A549 (cell line): ENCODE data around the gene SLC9A3. TPM values are rescaled to one million over a fixed set of nuclear protein-coding genes. Genes with fewer than 3 reads are reported as not detected.
A peak's percentile ranks its signal among the peaks of the same experiment; 100 is the strongest.

Experiments used
- ATAC-seq, 2 experiments: fragments of 200-7000 bp in 1 of 2; fragments of >200 bp in 1 of 2; cut with Nextera tagmentation in 1 of 2; cut with Tn5 transposase in 1 of 2; 3 replicates each; pipeline versions ENCODE4 v1.8.0 to v1.9.1; 2018 to 2020; ENCODE audit warnings: mild to moderate bottlenecking in 1 of 2, moderate library complexity in 1 of 2
- CTCF ChIA-PET: fragments of 300-600 bp; sonication (Branson Sonifier 250); formaldehyde crosslinking; extraction: SDS; loops from one replicate; lab custom pipeline; 2021; ENCODE audit warnings: antibody characterized with exemption, inconsistent platforms; lab: Yijun Ruan, JAX
- POLR2A ChIA-PET: fragments of 350-600 bp; formaldehyde crosslinking; extraction: SDS; loops from one replicate; lab custom pipeline; 2021; ENCODE audit warnings: antibody characterized with exemption, inconsistent platforms; lab: Yijun Ruan, JAX
- DNase-seq, 2 experiments: peaks; one replicate each; pipeline versions ENCODE4 v3.0.0 to v3.0.0-alpha.2; 2011 to 2016; ENCODE audit warnings: low read depth in 1 of 2, low spot score in 1 of 2
- FAIRE-seq: peaks from 2 replicates; lab custom pipeline; 2011; peaks lifted over from hg19 to GRCh38; lab: Jason Lieb, UNC
- H3K27ac ChIP-seq, 2 experiments: fragments of >200 bp; sonication (Bioruptor Twin); formaldehyde crosslinking; 3 replicates each; pipeline ENCODE4 v1.5.1; 2016 to 2017
- H3K4me1 ChIP-seq: fragments of >200 bp; sonication (Bioruptor Twin); formaldehyde crosslinking; 3 replicates; pipeline ENCODE4 v1.6.1; 2016
- H3K4me2 ChIP-seq: fragments of >200 bp; sonication (Bioruptor Twin); formaldehyde crosslinking; 3 replicates; pipeline ENCODE4 v1.6.1; 2016
- H3K4me3 ChIP-seq: fragments of >200 bp; sonication (Bioruptor Twin); formaldehyde crosslinking; 3 replicates; pipeline ENCODE4 v1.5.1; 2016
- H3K9me3 ChIP-seq: fragments of >200 bp; sonication (Bioruptor Twin); formaldehyde crosslinking; 3 replicates; pipeline ENCODE4 v1.6.1; 2016
- CBX2 ChIP-seq: fragments of 200-600 bp; sonication (generic); IDR thresholded peaks from 2 replicates; pipeline ENCODE4 v1.6.1; 2016; ENCODE audit warnings: low read depth, mild to moderate bottlenecking, borderline replicate concordance
- CHD2 ChIP-seq: fragments of 150-350 bp; IDR thresholded peaks from 2 replicates; pipeline ENCODE4 v1.6.1; 2014; ENCODE audit warnings: low read length; ENCODE audit not compliant: partially characterized antibody
- CTCF ChIP-seq: fragments of >200 bp; sonication (Bioruptor Twin); formaldehyde crosslinking; IDR thresholded peaks from 3 replicates; pipeline ENCODE4 v1.5.1; 2016
- ELK1 ChIP-seq: fragments of 150-350 bp; IDR thresholded peaks from 2 replicates; pipeline ENCODE4 v1.6.1; 2014; ENCODE audit warnings: low read depth, mild to moderate bottlenecking, low read length
- EP300 ChIP-seq, 2 experiments: fragments of >200 bp; sonication (Bioruptor Twin); formaldehyde crosslinking; IDR thresholded peaks; 2 replicates in 1 of 2; 3 replicates in 1 of 2; pipeline ENCODE4 v1.6.1; 2016 to 2017
- ESRRA ChIP-seq: fragments of 150-350 bp; IDR thresholded peaks from 2 replicates; pipeline ENCODE4 v1.6.1; 2014; ENCODE audit warnings: mild to moderate bottlenecking, low read length, borderline replicate concordance
- FOSB ChIP-seq: fragments of 250-450 bp; sonication (Bioruptor Pico); IDR thresholded peaks from 2 replicates; pipeline ENCODE4 v1.5.0; 2020; ENCODE audit warnings: mild to moderate bottlenecking, moderate library complexity
- FOXS1 ChIP-seq: fragments of 250-450 bp; sonication (Bioruptor Pico); IDR thresholded peaks from 2 replicates; pipeline ENCODE4 v1.5.0; 2020; ENCODE audit warnings: mild to moderate bottlenecking, moderate library complexity
- HES2 ChIP-seq: fragments of >200 bp; sonication (Bioruptor Twin); formaldehyde crosslinking; IDR thresholded peaks from 2 replicates; pipeline ENCODE4 v1.6.1; 2016
- HOXA7 ChIP-seq: fragments of 250-450 bp; sonication (Bioruptor Pico); IDR thresholded peaks from 2 replicates; pipeline ENCODE4 v1.5.0; 2020; ENCODE audit warnings: mild to moderate bottlenecking, moderate library complexity
- MAFK ChIP-seq: fragments of 450-650 bp; IDR thresholded peaks from 2 replicates; pipeline ENCODE4 v1.6.1; 2014; ENCODE audit not compliant: partially characterized antibody
- MAZ ChIP-seq: fragments of 150-350 bp; IDR thresholded peaks from 2 replicates; pipeline ENCODE4 v1.6.1; 2014; ENCODE audit warnings: antibody characterized with exemption, low read depth, low read length, borderline replicate concordance
- NFE2L2 ChIP-seq: fragments of 150-350 bp; conservative IDR thresholded peaks from 2 replicates; pipeline ENCODE4 v1.6.1; 2014; ENCODE audit warnings: low read length
- PHF8 ChIP-seq: fragments of 200-600 bp; sonication (generic); IDR thresholded peaks from 2 replicates; pipeline ENCODE4 v1.6.1; 2016; ENCODE audit warnings: low read depth, mild to moderate bottlenecking, antibody characterized with exemption, moderate library complexity, borderline replicate concordance
- RAD21 ChIP-seq, 2 experiments: fragments of >200 bp in 1 of 2; sonication (Bioruptor Twin) in 1 of 2; formaldehyde crosslinking in 1 of 2; IDR thresholded peaks in 1 of 2; conservative IDR thresholded peaks in 1 of 2; 2 replicates in 1 of 2; 3 replicates in 1 of 2; pipeline ENCODE4 v1.6.1; 2012 to 2018; ENCODE audit warnings: inconsistent platforms in 1 of 2
- RARB ChIP-seq: fragments of 250-450 bp; sonication (Bioruptor Pico); IDR thresholded peaks from 2 replicates; pipeline ENCODE4 v1.8.0; 2021; ENCODE audit warnings: mild to moderate bottlenecking, moderate library complexity
- RCOR1 ChIP-seq: fragments of 150-350 bp; IDR thresholded peaks from 2 replicates; pipeline ENCODE4 v1.6.1; 2014; ENCODE audit warnings: antibody characterized with exemption, low read length, low read depth
- SMC3 ChIP-seq: fragments of >200 bp; sonication (Bioruptor Twin); formaldehyde crosslinking; IDR thresholded peaks from 3 replicates; pipeline ENCODE4 v1.6.1; 2018; ENCODE audit warnings: inconsistent platforms
- SREBF2 ChIP-seq: fragments of 450-650 bp; IDR thresholded peaks from 2 replicates; pipeline ENCODE4 v1.6.1; 2014; ENCODE audit warnings: mild to moderate bottlenecking, moderate library complexity
- TP53 ChIP-seq: fragments of 250-450 bp; sonication (Bioruptor Pico); IDR thresholded peaks from 2 replicates; pipeline ENCODE4 v1.5.0; 2021; ENCODE audit warnings: mild to moderate bottlenecking, moderate library complexity
- WGBS: methylation state at CpG from one replicate; pipeline ENCODE4 v1.1.6; 2017; ENCODE audit errors: missing lambda C conversion rate; 5-methylcytosine and 5-hydroxymethylcytosine counted together
- polyA plus RNA-seq, 4 experiments: library from polyadenylated mRNA; depleted of rRNA in 3 of 4; stranded (reverse); fragments of >200 nt; fragmentation: RNase III in 1 of 4; extraction: RNeasy Plus Mini Kit Qiagen cat#74134 plus additional on column Dnase treatment in 1 of 4; gene quantifications; 2 replicates in 3 of 4; 3 replicates in 1 of 4; pipeline ENCODE4 v1.2.3, GENCODE V29; 2011 to 2017
- TF ChIP-seq, protein P1 (sequence below): IDR thresholded peaks from 2 replicates; pipeline ENCODE4 v1.6.1; 2012
- TF ChIP-seq, protein P2 (sequence below): IDR thresholded peaks from 2 replicates; pipeline ENCODE4 v1.6.1; 2012
- TF ChIP-seq, protein P3 (sequence below): fragments of 200-600 bp; sonication (generic); IDR thresholded peaks from 2 replicates; pipeline ENCODE4 v1.6.1; 2016; ENCODE audit warnings: antibody characterized with exemption, mild to moderate bottlenecking, moderate library complexity

Gene SLC9A3
- polyA plus RNA-seq, 2 of the 4 experiments (the other 2 are of a cell fraction), result 1.3 TPM

DNA sequence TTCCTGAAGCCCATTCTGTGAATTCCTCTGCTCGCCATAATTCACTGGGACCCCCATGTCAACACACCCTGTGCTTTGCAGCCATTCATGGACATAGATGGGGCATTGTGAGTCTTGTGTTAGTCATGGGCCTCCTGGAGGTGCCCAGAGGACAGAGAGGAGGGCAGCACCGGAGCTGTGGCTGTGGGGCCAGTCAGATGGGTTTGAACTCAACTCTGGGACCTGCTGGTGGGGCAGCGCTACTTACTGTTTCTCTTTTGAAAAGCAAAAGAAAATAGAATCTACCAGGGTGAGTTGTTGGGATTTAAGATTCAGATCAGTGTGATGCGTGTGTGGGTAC, 92.6 kb downstream of the SLC9A3 start:
- no peak overlapping the region for H3K4me2 ChIP-seq
- H3K4me1 ChIP-seq, result no peaks in the 10 kb centered on the region
- FAIRE-seq, result no peak
- ChIA-PET CTCF (interaction anchor here (0.6 to 10.7 kb wide), 28 partner anchors 8 to 386 kb away, joined by 3 to 186 read pairs (median 4); partner anchors contain the start of gene AHRR), POLR2A (no interaction called here)
- no peaks in the 10 kb centered on the region for H3K9me3 ChIP-seq
- no peak for DNase-seq
- ATAC-seq, result no peak
- no peak overlapping the region for H3K4me3 ChIP-seq
- no peak overlapping the region for H3K27ac ChIP-seq
- 88% methylated on average over 4 of the region's 4 CpGs for WGBS
- no peak for TF ChIP-seq MAFK
- TF ChIP-seq ELK1, result no peak
- TF ChIP-seq NFE2L2, result no peak
- no peak for TF ChIP-seq FOXS1 (CRISPR knock-in tag)
- TF ChIP-seq, protein P1, sequence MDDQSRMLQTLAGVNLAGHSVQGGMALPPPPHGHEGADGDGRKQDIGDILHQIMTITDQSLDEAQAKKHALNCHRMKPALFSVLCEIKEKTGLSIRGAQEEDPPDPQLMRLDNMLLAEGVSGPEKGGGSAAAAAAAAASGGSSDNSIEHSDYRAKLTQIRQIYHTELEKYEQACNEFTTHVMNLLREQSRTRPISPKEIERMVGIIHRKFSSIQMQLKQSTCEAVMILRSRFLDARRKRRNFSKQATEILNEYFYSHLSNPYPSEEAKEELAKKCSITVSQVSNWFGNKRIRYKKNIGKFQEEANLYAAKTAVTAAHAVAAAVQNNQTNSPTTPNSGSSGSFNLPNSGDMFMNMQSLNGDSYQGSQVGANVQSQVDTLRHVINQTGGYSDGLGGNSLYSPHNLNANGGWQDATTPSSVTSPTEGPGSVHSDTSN, result no peak
- TF ChIP-seq RCOR1, result no peak
- no peak for TF ChIP-seq RARB (CRISPR knock-in tag)
- TF ChIP-seq MAZ, result no peak
- TF ChIP-seq HES2, result no peak

DNA sequence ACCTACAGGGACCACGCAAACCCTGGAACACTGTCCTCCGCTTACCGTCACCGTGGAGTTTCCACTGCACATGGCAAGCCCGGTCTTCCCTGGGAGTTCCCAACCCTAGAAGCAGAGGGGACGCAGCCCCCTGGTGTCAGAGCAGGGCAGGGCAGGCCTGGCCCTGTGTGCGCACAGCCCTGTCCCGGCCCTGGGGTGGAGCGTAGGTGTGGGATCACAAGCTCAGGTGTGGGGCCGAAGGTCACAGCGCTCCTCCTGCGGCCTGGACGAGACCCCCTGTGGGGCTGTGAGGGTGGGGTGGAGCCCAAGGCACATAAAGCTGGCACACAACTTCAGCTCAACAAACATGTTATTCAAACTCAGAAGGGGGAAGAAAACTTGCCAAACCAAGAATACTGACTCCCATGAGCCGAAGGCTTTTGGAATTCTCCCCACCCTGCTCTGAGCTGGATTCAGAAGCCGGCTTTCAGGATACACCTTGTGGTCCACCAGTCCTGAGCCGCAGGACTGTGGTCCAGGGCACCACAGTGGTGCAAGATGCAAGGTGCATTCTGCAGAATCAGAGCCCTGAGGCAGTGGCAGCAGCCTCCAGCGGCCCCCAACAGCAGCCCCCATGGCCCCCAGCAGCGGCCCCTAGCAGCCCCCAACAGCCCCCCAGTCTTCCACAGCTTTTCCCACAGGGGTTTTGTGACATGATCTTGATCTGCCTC, 93.1 kb downstream of the SLC9A3 start:
- FAIRE-seq (no peak), DNase-seq (peak; percentile 59 to 92), ATAC-seq (peak; percentile 93 to 98)
- Histone ChIP-seq H3K4me2 (no peak overlapping the region), H3K9me3 (no peaks in the 10 kb centered on the region), H3K27ac (no peak overlapping the region), H3K4me1 (no peaks in the 10 kb centered on the region), H3K4me3 (no peak overlapping the region)
- ChIA-PET CTCF (interaction anchor here (0.6 to 10.7 kb wide), 27 partner anchors 8 to 386 kb away, joined by 3 to 186 read pairs (median 4); partner anchors contain the start of gene AHRR), POLR2A (no interaction called here)
- TF ChIP-seq RCOR1 (no peak), SMC3 (peak; percentile 65), RAD21 (conservative IDR thresholded peaks at IDR 0.05 in 1 of 2, IDR thresholded peaks at IDR 0.05 in 1 of 2) (peak; percentile 57 to 71; a peak in 4 of 5 replicates), CTCF (peak; percentile 45; the same call in 2 of the 3 replicates), PHF8 (no peak)
- TF ChIP-seq, protein P2, sequence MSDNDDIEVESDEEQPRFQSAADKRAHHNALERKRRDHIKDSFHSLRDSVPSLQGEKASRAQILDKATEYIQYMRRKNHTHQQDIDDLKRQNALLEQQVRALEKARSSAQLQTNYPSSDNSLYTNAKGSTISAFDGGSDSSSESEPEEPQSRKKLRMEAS, result peak; percentile 24; the same call in 1 of the 2 replicates
- 54% methylated on average over 12 of the region's 18 CpGs for WGBS

- FAIRE-seq (no peak), ATAC-seq (no peak), DNase-seq (no peak)
- ChIA-PET CTCF (interaction anchor here (0.6 to 10.7 kb wide), 21 partner anchors 9 to 385 kb away, joined by 3 to 186 read pairs (median 4); partner anchors contain the start of gene AHRR), POLR2A (no interaction called here)
- 85% methylated on average over 25 of the region's 25 CpGs for WGBS
- H3K4me1 ChIP-seq, result no peaks in the 10 kb centered on the region
- H3K4me3 ChIP-seq, result no peak overlapping the region
- no peak overlapping the region for H3K4me2 ChIP-seq
- no peaks in the 10 kb centered on the region for H3K9me3 ChIP-seq
- no peak overlapping the region for H3K27ac ChIP-seq
- TF ChIP-seq PHF8, result no peak
- TF ChIP-seq SREBF2, result no peak
- TF ChIP-seq FOSB (CRISPR knock-in tag), result no peak
- TF ChIP-seq, protein P3, sequence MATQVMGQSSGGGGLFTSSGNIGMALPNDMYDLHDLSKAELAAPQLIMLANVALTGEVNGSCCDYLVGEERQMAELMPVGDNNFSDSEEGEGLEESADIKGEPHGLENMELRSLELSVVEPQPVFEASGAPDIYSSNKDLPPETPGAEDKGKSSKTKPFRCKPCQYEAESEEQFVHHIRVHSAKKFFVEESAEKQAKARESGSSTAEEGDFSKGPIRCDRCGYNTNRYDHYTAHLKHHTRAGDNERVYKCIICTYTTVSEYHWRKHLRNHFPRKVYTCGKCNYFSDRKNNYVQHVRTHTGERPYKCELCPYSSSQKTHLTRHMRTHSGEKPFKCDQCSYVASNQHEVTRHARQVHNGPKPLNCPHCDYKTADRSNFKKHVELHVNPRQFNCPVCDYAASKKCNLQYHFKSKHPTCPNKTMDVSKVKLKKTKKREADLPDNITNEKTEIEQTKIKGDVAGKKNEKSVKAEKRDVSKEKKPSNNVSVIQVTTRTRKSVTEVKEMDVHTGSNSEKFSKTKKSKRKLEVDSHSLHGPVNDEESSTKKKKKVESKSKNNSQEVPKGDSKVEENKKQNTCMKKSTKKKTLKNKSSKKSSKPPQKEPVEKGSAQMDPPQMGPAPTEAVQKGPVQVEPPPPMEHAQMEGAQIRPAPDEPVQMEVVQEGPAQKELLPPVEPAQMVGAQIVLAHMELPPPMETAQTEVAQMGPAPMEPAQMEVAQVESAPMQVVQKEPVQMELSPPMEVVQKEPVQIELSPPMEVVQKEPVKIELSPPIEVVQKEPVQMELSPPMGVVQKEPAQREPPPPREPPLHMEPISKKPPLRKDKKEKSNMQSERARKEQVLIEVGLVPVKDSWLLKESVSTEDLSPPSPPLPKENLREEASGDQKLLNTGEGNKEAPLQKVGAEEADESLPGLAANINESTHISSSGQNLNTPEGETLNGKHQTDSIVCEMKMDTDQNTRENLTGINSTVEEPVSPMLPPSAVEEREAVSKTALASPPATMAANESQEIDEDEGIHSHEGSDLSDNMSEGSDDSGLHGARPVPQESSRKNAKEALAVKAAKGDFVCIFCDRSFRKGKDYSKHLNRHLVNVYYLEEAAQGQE, result no peak
- no peak for TF ChIP-seq ESRRA
- no peak for TF ChIP-seq CHD2
- TF ChIP-seq EP300 (IDR thresholded peaks at IDR 0.05), result no peak
- no peak for TF ChIP-seq CBX2
- no peak for TF ChIP-seq HOXA7 (CRISPR knock-in tag)
- no peak for TF ChIP-seq TP53 (CRISPR knock-in tag)
These were observed 93.9 kb downstream of the SLC9A3 start for GRCh38 chr5:430214-430925.
